MCF 10A (cell line): ENCODE results near the gene SLC12A3. TPM values are rescaled to one million over a fixed set of nuclear protein-coding genes. Genes with fewer than 3 reads are reported as not detected.

Experiments
- BruUV-seq: library from RNA; stranded (reverse); fragments of 400-500 nt; replicated peaks from 2 replicates; lab custom pipeline; 2021; lab: Mats Ljungman, UMichigan
- CTCF ChIA-PET: fragments of 300-600 bp; sonication (Branson Sonifier 250); formaldehyde crosslinking; extraction: SDS; loops from one replicate; lab custom pipeline; 2021; ENCODE audit warnings: antibody characterized with exemption, inconsistent platforms; lab: Yijun Ruan, JAX
- POLR2A ChIA-PET: fragments of 300-600, 350-650 bp; sonication (Branson Sonifier 250); formaldehyde crosslinking; extraction: SDS; loops from one replicate; lab custom pipeline; 2020; ENCODE audit warnings: antibody characterized with exemption, inconsistent platforms; lab: Yijun Ruan, JAX
- DNase-seq: peaks from one replicate; pipeline ENCODE4 v3.0.0-alpha.2; 2018; ENCODE audit not compliant: unreplicated experiment
- H3K27ac Mint-ChIP-seq: one replicate; pipeline ENCODE4 v1.8.0; 2022; ENCODE audit warnings: mild to moderate bottlenecking, low read depth, mixed read lengths; ENCODE audit not compliant: unreplicated experiment
- H3K27me3 Mint-ChIP-seq: one replicate; pipeline ENCODE4 v1.8.0; 2022; ENCODE audit warnings: mixed read lengths; ENCODE audit not compliant: insufficient read depth, unreplicated experiment
- H3K36me3 Mint-ChIP-seq: one replicate; pipeline ENCODE4 v1.8.0; 2022; ENCODE audit warnings: mild to moderate bottlenecking, moderate library complexity, mixed read lengths; ENCODE audit not compliant: insufficient read depth, unreplicated experiment
- H3K4me1 Mint-ChIP-seq: one replicate; pipeline ENCODE4 v1.8.0; 2022; ENCODE audit warnings: mixed read lengths; ENCODE audit not compliant: insufficient read depth, unreplicated experiment
- H3K4me3 Mint-ChIP-seq: one replicate; pipeline ENCODE4 v1.8.0; 2022; ENCODE audit warnings: mild to moderate bottlenecking, moderate library complexity, mixed read lengths; ENCODE audit not compliant: unreplicated experiment
- H3K9me3 Mint-ChIP-seq: one replicate; pipeline ENCODE4 v1.8.0; 2022; ENCODE audit warnings: mixed read lengths; ENCODE audit not compliant: unreplicated experiment
- intact Hi-C: fragments of 100-400 bp; cut with micrococcal nuclease; formaldehyde crosslinking; loops from 2 replicates; pipeline ENCODE4 v1.14.1; 2022
- total RNA-seq: library from RNA; stranded (reverse); gene quantifications from 2 replicates; pipeline ENCODE4 v1.2.3, GENCODE V29; 2022
- TF ChIP-seq, protein P1 (sequence below): fragments of 200-600 bp; IDR thresholded peaks from one replicate; pipeline ENCODE4 v1.8.0; 2022; ENCODE audit warnings: antibody characterized with exemption, mild to moderate bottlenecking; ENCODE audit not compliant: unreplicated experiment

Gene SLC12A3
- total RNA-seq, 1 experiment from 2014 or later, result not detected

GRCh38 chr16:56870276-56870888, 5.4 kb downstream of the SLC12A3 start:
- intact Hi-C loops, result no loop called here
- no peak overlapping the region for H3K4me3 Mint-ChIP-seq
- POLR2A ChIA-PET, result no interaction called here
- DNase-seq, result no peak
- no peaks in the 10 kb centered on the region for H3K27me3 Mint-ChIP-seq
- H3K9me3 Mint-ChIP-seq, result no peaks in the 10 kb centered on the region
- TF ChIP-seq, protein P1, sequence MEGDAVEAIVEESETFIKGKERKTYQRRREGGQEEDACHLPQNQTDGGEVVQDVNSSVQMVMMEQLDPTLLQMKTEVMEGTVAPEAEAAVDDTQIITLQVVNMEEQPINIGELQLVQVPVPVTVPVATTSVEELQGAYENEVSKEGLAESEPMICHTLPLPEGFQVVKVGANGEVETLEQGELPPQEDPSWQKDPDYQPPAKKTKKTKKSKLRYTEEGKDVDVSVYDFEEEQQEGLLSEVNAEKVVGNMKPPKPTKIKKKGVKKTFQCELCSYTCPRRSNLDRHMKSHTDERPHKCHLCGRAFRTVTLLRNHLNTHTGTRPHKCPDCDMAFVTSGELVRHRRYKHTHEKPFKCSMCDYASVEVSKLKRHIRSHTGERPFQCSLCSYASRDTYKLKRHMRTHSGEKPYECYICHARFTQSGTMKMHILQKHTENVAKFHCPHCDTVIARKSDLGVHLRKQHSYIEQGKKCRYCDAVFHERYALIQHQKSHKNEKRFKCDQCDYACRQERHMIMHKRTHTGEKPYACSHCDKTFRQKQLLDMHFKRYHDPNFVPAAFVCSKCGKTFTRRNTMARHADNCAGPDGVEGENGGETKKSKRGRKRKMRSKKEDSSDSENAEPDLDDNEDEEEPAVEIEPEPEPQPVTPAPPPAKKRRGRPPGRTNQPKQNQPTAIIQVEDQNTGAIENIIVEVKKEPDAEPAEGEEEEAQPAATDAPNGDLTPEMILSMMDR, result no peak
- peaks cover 5% of the 10 kb centered on the region for H3K4me1 Mint-ChIP-seq
- H3K27ac Mint-ChIP-seq, result no peak overlapping the region
- CTCF ChIA-PET, result interaction anchor here (1.2 kb wide), 1 partner anchor 58 kb away, joined by 3 read pairs; no protein-coding TSS in a partner anchor
- no peaks in the 10 kb centered on the region for H3K36me3 Mint-ChIP-seq
- BruUV-seq, result no TSS peak

DNA sequence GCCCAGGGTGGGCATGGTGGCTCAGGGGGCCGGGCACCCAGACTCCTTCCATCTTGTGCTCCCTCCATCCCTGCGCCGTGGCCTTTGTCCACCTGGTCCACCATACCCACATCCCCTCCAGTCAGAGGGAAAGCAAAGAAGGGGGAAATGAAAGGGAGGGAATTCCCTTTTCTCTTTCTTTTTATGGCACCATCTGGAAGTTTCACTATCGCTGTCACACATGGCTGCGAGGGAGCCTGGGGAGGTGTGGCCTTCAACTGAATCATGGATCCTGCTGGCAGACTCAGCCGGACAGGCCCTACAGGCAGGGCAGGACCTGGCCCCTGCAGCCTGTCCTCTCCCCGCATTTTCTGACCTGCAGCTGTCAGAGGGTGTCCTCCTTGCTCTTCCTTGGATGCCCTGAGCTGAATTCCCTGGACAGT, 6.2 kb downstream of the SLC12A3 start:
- ChIA-PET POLR2A (interaction anchor here (1.0 kb wide), 1 partner anchor 63 kb away, joined by 3 read pairs; no protein-coding TSS in a partner anchor), CTCF (interaction anchor here (0.7 to 1.2 kb wide), 4 partner anchors 57 to 213 kb away, joined by 3 read pairs; partner anchors contain the start of gene NLRC5)
- peak overlapping the region; percentile 42 for H3K27ac Mint-ChIP-seq
- H3K36me3 Mint-ChIP-seq, result no peaks in the 10 kb centered on the region
- TF ChIP-seq, protein P1, result no peak
- BruUV-seq, result no TSS peak
- no peaks in the 10 kb centered on the region for H3K27me3 Mint-ChIP-seq
- H3K4me1 Mint-ChIP-seq, result peaks cover 5% of the 10 kb centered on the region
- no peak overlapping the region for H3K4me3 Mint-ChIP-seq
- intact Hi-C loops, result no loop called here
- H3K9me3 Mint-ChIP-seq, result no peaks in the 10 kb centered on the region
- peak; percentile 43 for DNase-seq

DNA sequence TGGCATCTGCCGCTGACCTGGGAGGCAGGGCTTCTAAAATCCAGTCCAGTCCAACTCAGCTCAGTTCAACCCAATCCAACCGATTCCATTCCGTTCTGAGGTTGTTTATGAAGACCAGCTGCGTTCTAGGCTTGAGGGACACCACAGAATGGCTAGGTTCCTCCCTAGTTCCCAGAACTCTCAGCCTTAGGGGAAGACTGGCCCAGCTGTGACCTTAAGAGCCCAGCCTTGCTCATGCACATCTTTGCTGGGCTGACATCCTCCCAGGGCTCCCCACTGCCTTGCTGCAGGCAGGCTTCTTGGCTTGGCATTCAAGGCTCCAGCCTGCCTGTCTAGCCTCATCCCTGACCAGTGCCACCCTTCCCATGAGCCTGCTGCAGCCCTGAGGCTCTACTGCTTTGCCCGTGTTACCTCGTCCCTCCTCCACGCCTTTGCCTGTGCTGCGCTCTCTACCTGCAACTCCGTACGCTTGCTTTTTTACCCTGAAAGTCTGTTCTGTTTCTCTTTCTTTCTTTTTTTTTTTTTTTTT, 7.9 kb downstream of the SLC12A3 start:
- no TSS peak for BruUV-seq
- Mint-ChIP-seq H3K27ac (no peak overlapping the region), H3K4me3 (no peak overlapping the region), H3K4me1 (peaks cover 5% of the 10 kb centered on the region), H3K9me3 (no peaks in the 10 kb centered on the region), H3K36me3 (no peaks in the 10 kb centered on the region), H3K27me3 (no peaks in the 10 kb centered on the region)
- ChIA-PET POLR2A (no interaction called here), CTCF (no interaction called here)
- DNase-seq, result no peak
- intact Hi-C loops, result no loop called here
- TF ChIP-seq, protein P1, result no peak

DNA sequence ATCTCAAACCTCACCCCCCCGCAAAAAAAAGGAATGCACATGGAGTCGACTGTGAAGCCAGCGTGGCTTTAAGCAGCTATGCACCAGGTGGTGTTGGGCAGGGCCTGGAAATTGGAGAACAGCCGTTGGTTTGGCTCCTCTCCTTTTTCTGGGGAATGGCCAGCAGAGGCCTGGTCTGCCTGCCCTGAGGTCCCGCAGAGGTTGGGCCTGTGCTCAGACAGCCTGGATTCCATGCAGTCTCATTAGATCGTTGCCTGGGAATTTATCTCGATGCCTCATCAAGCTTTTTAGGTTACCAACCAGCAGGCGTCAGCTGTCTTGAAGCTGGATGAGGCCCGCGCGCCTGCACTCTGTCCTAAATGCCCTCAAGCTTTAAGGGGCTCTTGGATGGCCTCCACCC, 9.8 kb downstream of the SLC12A3 start:
- no peak overlapping the region for H3K27ac Mint-ChIP-seq
- H3K4me1 Mint-ChIP-seq, result peaks cover 5% of the 10 kb centered on the region
- ChIA-PET POLR2A (no interaction called here), CTCF (interaction anchor here (0.5 to 2.7 kb wide), 3 partner anchors 8 to 314 kb away, joined by 3 to 11 read pairs (median 4); no protein-coding TSS in a partner anchor)
- no TSS peak for BruUV-seq
- H3K36me3 Mint-ChIP-seq, result no peaks in the 10 kb centered on the region
- no peak overlapping the region for H3K4me3 Mint-ChIP-seq
- H3K27me3 Mint-ChIP-seq, result no peaks in the 10 kb centered on the region
- TF ChIP-seq, protein P1, result no peak
- no peak for DNase-seq
- intact Hi-C loops, result no loop called here
- H3K9me3 Mint-ChIP-seq, result no peaks in the 10 kb centered on the region
